PC-9 (cell line): ENCODE data around the gene FARS2. TPM values are rescaled to one million over a fixed set of nuclear protein-coding genes. Genes with fewer than 3 reads are reported as not detected.

Experiments used
- BruUV-seq: library from RNA; stranded (reverse); fragments of 400-500 nt; replicated peaks from 2 replicates; lab custom pipeline; 2021; lab: Mats Ljungman, UMichigan
- CTCF ChIA-PET: fragments of 300-600 bp; sonication (Branson Sonifier 250); formaldehyde crosslinking; loops from one replicate; lab custom pipeline; 2022; ENCODE audit warnings: antibody characterized with exemption; lab: Charles Lee
- POLR2A ChIA-PET: fragments of 300-600 bp; sonication (Branson Sonifier 250); formaldehyde crosslinking; loops from one replicate; lab custom pipeline; 2022; ENCODE audit warnings: antibody characterized with exemption; ENCODE audit not compliant: unreplicated experiment; lab: Charles Lee
- DNase-seq, 2 experiments: peaks; one replicate each; pipeline versions ENCODE4 v3.0.0 to v3.0.0-alpha.2; 2015 to 2022; ENCODE audit warnings: mixed read lengths in 1 of 2
- H2AFZ ChIP-seq: fragments of 200-600 bp; sonication (generic); 2 replicates; pipeline ENCODE4 v1.8.1; 2017; ENCODE audit warnings: antibody characterized with exemption
- H3F3A ChIP-seq: fragments of 200-600 bp; sonication (generic); 2 replicates; pipeline ENCODE4 v1.8.1; 2017; ENCODE audit warnings: antibody characterized with exemption, mild to moderate bottlenecking, low read depth; ENCODE audit not compliant: insufficient read depth
- H3K27ac ChIP-seq: fragments of 200-600 bp; sonication (generic); 2 replicates; pipeline ENCODE4 v1.6.1; 2016; ENCODE audit warnings: mixed run types
- H3K27me3 ChIP-seq: fragments of 200-600 bp; sonication (generic); 2 replicates; pipeline ENCODE4 v1.6.1; 2016; ENCODE audit warnings: low read depth, mixed run types; ENCODE audit not compliant: insufficient read depth
- H3K36me3 ChIP-seq: fragments of 200-600 bp; sonication (generic); 2 replicates; pipeline ENCODE4 v1.6.1; 2016; ENCODE audit warnings: low read depth, mixed run types
- H3K4me1 ChIP-seq: fragments of 200-600 bp; sonication (generic); replicated peaks from 2 replicates; pipeline ENCODE4 v1.6.1; 2016; ENCODE audit warnings: mixed run types; ENCODE audit not compliant: insufficient read depth
- H3K4me2 ChIP-seq: fragments of 200-600 bp; sonication (generic); 2 replicates; pipeline ENCODE4 v1.6.1; 2017; ENCODE audit warnings: mixed run types
- H3K4me3 ChIP-seq: fragments of 200-600 bp; sonication (generic); 2 replicates; pipeline ENCODE4 v1.6.1; 2016; ENCODE audit warnings: mixed run types
- H3K79me2 ChIP-seq: fragments of 200-600 bp; sonication (generic); 2 replicates; pipeline ENCODE4 v1.6.1; 2017; ENCODE audit warnings: low read depth, mixed run types
- H3K9me2 ChIP-seq: fragments of 200-600 bp; sonication (generic); 2 replicates; pipeline ENCODE4 v1.8.1; 2017; ENCODE audit warnings: mild to moderate bottlenecking; ENCODE audit not compliant: insufficient read depth
- H3K9me3 ChIP-seq: fragments of 200-600 bp; sonication (generic); 2 replicates; pipeline ENCODE4 v1.8.1; 2016; ENCODE audit warnings: low read depth; ENCODE audit not compliant: insufficient read depth
- H4K20me1 ChIP-seq: fragments of 200-600 bp; sonication (generic); 2 replicates; pipeline ENCODE4 v1.8.1; 2017; ENCODE audit not compliant: insufficient read depth
- CTCF ChIP-seq: fragments of 200-600 bp; sonication (generic); conservative IDR thresholded peaks from 2 replicates; pipeline ENCODE4 v1.6.1; 2017; ENCODE audit warnings: mixed run types, antibody characterized with exemption, mild to moderate bottlenecking, moderate library complexity
- EZH2 ChIP-seq: fragments of 200-600 bp; sonication (generic); IDR thresholded peaks from 2 replicates; pipeline ENCODE4 v1.8.0; 2017; ENCODE audit warnings: antibody characterized with exemption, low read depth
- intact Hi-C: fragments of 100-400 bp; cut with micrococcal nuclease; formaldehyde crosslinking; loops from one replicate; pipeline ENCODE4 v1.10.0; 2022; ENCODE audit not compliant: unreplicated experiment
- total RNA-seq: library from RNA; stranded (reverse); gene quantifications from 2 replicates; pipeline ENCODE4 v1.2.3, GENCODE V29; 2021

Gene FARS2
- total RNA-seq, 1 experiment from 2014 or later: 26.7 TPM

DNA sequence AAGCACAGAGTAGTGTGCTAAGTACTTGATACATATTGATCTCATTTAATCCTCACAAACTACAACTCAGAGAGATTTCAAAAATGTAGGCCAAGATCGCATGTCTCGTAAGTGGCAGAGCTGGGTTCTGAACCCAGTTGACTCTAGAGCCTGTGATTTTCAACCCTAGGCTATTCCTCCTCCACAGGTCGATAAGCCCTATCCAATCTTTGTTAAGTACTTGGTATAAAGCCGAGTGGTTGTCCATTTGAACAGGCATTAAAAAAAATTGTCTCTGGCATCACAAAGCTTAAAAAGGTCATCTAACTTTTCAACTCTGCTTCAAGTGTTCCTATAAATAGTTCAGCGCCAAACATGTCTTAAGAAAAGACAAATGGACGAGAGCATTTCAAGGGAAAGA, 38.0 kb upstream of the FARS2 start:
- H3F3A ChIP-seq: no peaks in the 10 kb centered on the region
- no peak overlapping the region for H3K4me3 ChIP-seq
- no peaks in the 10 kb centered on the region for H3K36me3 ChIP-seq
- POLR2A ChIA-PET: no interaction called here
- H3K4me1 ChIP-seq: no peaks in the 10 kb centered on the region
- DNase-seq: no peak
- no TSS peak for BruUV-seq
- H3K79me2 ChIP-seq: no peaks in the 10 kb centered on the region
- H3K9me2 ChIP-seq: no peaks in the 10 kb centered on the region
- TF ChIP-seq CTCF (no peak), EZH2 (no peak)
- H3K27ac ChIP-seq: no peak overlapping the region
- H3K4me2 ChIP-seq: no peak overlapping the region
- CTCF ChIA-PET: no interaction called here
- no peaks in the 10 kb centered on the region for H4K20me1 ChIP-seq
- no peaks in the 10 kb centered on the region for H3K9me3 ChIP-seq
- H3K27me3 ChIP-seq: no peaks in the 10 kb centered on the region
- intact Hi-C loops: loop anchor here (10.0 kb wide), 1 partner anchor 1321 kb away; no protein-coding TSS in a partner anchor
- H2AFZ ChIP-seq: no peak overlapping the region

DNA sequence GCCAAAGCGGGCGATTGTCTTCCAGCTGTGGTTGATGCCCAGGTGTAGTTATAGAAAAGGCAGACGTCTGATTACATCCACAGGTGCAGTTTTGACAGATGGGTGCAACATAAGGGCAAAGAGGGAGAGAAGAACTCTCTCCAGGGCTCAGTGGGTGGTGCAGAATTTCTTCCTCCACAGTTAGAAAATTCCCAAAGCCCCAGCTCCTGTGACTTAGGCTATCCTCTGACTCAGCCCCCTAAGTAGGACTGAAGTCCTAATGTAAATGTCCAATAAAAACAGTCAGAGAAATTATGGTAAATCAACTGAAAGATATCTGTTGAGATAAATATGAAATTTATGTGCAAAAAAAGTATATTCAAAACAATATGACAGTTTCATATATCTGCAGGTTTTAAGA, 32.0 kb upstream of the FARS2 start:
- intact Hi-C loops: loop anchor here (10.0 kb wide), 1 partner anchor 1315 kb away; no protein-coding TSS in a partner anchor
- no peaks in the 10 kb centered on the region for H4K20me1 ChIP-seq
- DNase-seq: no peak
- TF ChIP-seq EZH2: no peak
- TF ChIP-seq CTCF: no peak
- no peaks in the 10 kb centered on the region for H3K9me3 ChIP-seq
- no peak overlapping the region for H3K4me3 ChIP-seq
- no peaks in the 10 kb centered on the region for H3K9me2 ChIP-seq
- H3F3A ChIP-seq: no peaks in the 10 kb centered on the region
- no peaks in the 10 kb centered on the region for H3K36me3 ChIP-seq
- H3K4me1 ChIP-seq: no peaks in the 10 kb centered on the region
- no peak overlapping the region for H3K27ac ChIP-seq
- H2AFZ ChIP-seq: no peak overlapping the region
- CTCF ChIA-PET: no interaction called here
- BruUV-seq: no TSS peak
- H3K4me2 ChIP-seq: no peak overlapping the region
- no peaks in the 10 kb centered on the region for H3K79me2 ChIP-seq
- H3K27me3 ChIP-seq: no peaks in the 10 kb centered on the region
- POLR2A ChIA-PET: no interaction called here

DNA sequence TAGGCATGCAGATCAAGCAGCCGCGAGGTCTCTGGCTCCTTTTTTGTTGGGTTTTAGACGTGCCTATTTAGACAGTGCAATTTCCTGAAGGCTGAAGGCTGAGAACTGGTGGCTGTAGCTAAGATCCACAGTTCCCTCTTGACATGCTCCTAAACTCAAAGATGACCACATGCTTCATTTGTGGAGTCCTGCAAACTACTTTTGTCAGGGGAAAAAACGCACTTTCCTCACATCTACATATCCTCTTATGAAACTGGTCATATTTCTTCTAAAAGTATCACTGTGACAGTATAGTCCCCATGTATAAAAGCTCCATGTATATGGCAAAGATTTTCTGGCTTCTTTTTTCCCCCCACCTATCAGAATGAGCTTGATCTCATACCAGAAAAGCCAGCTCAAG, 31.2 kb upstream of the FARS2 start:
- Histone ChIP-seq H3F3A (no peaks in the 10 kb centered on the region), H2AFZ (no peak overlapping the region), H3K9me3 (no peaks in the 10 kb centered on the region), H3K36me3 (no peaks in the 10 kb centered on the region), H4K20me1 (no peaks in the 10 kb centered on the region), H3K27me3 (no peaks in the 10 kb centered on the region), H3K79me2 (no peaks in the 10 kb centered on the region), H3K9me2 (no peaks in the 10 kb centered on the region), H3K4me3 (no peak overlapping the region), H3K27ac (no peak overlapping the region), H3K4me2 (no peak overlapping the region), H3K4me1 (no peaks in the 10 kb centered on the region)
- POLR2A ChIA-PET: interaction anchor here (0.7 kb wide), 1 partner anchor 10 kb away, joined by 3 read pairs; no protein-coding TSS in a partner anchor
- TF ChIP-seq CTCF: no peak
- no peak for TF ChIP-seq EZH2
- intact Hi-C loops: no loop called here
- BruUV-seq: no TSS peak
- CTCF ChIA-PET: interaction anchor here (0.6 kb wide), 1 partner anchor 10 kb away, joined by 3 read pairs; no protein-coding TSS in a partner anchor
- no peak for DNase-seq
